T-helper 1 cell (primary cell): Measurements from ENCODE around the gene PRKACA.

Source experiments
- DNase-seq, 5 donors: peaks; one replicate each; pipeline ENCODE4 v3.0.0-alpha.2; 2012 to 2020

The PRKACA gene

DNA sequence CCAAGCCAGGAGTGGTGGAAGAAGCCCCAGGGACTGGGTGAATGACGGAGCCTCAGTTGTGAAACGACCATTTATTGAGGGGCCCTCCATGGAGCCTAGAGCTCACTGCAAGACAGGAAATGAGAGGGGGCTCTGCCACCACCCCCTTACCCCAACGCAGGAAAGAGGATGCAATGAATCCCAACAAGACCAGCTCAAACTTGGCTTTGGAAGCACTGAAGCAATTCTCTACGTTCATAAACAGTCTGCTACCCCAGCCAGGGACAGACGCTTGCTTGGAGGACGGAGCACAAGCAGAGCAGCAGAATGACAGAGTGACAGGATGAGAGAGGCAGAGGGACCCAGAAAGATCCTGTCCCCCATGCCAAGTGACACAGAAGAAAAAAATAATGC is 1.0 kb downstream of the PRKACA start:
- DNase-seq: no peak

DNA sequence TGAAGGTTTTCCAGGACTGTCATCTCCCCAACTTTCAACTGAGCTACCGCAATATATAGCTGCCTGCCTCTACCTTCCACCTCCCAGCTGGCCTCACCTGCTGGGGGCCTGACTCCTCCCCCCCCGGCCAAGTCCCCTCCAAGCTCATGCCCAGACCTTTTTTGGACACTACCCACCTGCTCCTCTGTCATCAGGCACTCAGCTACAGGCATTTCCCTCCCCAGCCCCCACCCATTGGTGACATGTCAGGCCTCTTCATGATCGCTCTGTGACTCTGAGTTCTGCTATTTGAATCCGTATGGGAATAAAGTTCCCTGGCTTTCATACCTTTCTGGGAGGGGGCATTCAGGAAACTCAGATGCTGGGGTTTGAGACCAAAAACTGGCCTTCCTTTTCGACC is 1.8 kb downstream of the PRKACA start:
- no peak for DNase-seq

- peak in 4 of 5 donors; percentile 26 to 42 (median 36) for DNase-seq
Measured at GRCh38 chr19:14114854-14115253, 2.7 kb downstream of the PRKACA start.

DNA sequence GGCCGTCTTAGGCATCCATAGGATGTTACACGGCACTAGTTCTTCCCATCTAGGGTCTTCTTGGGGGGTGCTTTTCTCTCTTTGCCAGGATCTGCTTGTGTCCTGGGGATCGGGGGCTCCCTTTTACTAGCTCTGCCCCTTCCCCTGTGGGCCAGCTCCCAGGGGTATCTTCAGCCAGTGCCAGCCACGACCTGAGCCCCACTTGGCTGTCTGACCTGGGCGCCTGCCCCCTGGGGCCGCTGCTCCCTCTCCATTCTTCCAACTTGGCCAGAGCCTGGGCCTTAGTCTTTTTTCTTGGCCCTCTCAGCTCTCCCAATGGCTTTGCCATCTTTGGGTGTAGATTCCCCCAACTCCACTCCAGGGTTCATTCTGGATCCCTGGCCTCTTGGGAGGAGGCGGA is 3.1 kb downstream of the PRKACA start:
- DNase-seq: no peak

GRCh38 chr19:14113762-14114414 is 3.7 kb downstream of the PRKACA start:
- peak in 3 of 5 donors; percentile 29 to 52 (median 38) for DNase-seq

DNA sequence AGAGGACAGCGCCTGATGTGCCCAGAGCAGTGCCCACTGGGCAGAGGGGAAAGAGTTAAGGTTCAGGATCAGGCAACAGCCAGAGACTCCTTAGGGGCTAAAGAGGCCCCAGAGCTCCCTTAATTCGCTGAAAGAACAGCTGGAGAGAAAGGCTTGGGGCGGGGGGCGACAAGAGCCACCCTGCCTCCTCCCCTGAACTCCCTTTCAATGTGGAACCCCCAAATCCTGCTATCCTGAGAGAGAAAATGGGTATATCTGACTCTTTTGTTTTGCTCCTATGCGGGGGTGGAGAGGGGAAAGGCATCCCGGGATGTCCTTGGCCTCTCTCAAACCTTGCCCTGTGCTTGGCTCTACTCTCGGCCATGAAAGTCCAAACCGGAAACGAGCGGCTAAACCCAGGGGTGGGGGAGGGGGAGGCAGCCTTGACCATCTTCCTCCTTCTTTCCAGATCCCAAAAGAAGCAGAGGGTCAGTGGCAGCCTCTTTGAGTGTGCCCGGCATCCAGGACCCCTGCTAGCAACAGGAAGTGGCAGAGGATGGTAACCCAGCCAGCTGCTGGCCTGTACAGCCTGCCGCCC is 4.7 kb downstream of the PRKACA start:
- no peak for DNase-seq

DNA sequence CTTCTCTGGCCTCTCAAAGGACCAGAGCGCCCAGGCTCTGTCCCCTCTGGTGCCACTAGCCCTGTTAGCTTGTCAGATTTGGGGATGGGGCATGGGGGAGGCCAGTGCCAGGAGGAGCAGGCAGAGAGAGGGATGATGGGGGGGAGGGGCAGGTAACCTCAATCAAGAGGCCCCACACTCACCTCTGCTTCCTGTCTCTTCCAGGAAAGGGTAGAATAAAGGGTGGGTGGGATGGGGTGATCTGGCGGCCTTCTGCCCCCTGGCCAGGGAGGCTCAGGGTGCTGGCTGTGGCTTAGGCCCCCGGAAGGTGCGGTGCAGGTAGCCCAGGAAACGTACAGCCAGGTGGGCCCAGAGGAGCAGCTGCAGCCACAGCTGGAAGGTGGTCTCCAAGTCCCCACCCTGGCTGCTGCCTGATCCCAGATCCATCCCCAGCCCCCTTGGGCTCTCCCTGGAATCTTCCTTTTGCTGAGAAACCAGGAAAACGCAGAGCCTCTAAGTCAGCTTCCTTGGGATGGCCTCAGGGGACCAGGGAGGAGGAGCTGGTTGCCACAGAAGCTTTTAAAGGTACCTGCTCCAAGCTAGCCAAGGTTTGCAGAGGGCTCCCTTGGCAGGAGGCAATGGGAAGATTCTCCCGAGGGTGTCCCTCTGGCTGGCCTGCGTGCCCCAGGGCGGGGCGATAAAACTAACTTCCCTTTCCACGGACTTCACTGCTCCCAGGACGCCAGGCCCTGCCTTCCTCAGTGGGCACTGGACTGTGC is 5.3 kb downstream of the PRKACA start:
- no peak for DNase-seq

- DNase-seq: no peak
Measured at GRCh38 chr19:14111486-14111885, 6.1 kb downstream of the PRKACA start.

GRCh38 chr19:14110650-14111049 is 6.9 kb downstream of the PRKACA start:
- DNase-seq: no peak

DNA sequence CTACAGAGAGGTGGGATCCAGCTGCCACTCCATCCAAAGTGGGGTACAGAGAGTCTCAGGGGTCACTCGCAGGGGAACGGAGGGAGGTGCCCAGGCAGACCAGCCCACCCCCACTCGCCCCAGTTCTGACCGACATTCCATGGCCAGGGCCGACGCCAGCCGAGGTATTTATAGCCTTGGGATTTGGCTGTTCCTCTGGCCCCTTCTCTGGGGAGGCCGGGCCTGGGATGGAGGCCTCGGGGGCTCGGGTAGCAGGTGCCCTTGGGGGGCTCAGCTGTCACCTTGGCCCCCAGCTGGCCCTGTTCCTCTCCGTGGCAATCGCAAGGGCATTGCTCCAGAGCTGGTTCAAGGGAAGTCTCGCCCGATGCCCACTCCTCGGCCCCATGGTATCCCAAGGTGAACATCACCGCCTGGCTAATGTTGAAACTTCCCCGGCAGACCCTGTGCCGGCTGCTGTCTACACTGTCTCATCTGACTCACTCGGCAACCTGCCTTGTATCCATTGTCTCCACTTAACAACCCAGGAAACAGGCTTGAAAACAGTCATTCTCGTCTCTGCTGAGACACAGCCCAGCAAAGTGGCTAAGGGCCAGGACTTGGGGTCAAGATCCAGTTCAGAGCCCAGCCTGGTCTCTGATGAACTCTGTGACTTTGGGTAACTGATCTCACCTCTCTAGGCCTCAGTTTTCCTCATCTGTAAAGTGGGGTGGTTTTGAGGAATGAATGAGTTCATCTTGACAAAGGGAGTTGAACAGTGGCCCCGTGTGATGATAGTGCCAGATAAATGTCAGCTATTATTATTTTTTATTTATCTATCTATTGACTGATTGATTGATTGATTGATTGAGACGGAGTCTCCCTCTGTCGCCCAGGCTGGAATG is 9.7 kb downstream of the PRKACA start:
- no peak for DNase-seq

DNA sequence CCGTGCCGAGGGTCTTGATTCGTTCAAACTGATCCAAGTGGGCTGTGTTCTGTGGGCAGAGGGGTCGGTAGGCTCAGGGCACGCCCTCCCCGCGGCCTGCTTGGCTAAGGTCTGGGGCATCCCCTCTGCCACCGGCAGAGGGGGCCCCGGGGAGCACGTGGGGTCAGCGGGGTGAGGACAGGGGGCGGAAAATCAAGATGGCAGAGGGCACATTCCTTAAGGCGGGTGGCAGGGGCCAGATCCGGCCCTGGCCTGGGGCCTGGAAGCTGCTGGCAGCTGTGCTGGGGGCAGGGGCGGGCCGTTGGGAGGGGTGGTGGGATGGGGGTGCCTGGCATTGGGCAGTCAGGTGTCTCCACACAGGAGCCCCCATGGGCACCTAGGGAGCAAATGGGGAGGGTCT is 10.7 kb downstream of the PRKACA start:
- DNase-seq: no peak

DNA sequence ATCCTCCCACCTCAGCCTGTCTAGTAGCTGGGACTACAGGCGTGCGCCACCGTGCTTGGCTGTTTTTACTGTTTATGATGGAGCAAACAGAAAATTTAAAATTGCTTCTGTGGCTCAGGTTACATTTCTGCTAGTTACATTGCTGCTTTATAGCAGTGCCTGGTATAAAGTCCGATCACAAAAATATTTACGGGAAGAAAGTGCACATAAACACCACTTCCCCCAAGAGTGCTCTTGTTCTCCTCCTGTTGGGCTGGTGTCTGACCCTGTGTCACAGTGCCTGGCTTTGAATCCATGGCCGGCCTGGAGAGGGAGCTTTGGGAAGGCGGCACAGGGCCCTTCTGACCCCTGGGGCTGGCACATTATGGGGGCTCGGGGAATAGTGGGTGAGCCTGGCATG is 11.9 kb downstream of the PRKACA start:
- DNase-seq: no peak

DNA sequence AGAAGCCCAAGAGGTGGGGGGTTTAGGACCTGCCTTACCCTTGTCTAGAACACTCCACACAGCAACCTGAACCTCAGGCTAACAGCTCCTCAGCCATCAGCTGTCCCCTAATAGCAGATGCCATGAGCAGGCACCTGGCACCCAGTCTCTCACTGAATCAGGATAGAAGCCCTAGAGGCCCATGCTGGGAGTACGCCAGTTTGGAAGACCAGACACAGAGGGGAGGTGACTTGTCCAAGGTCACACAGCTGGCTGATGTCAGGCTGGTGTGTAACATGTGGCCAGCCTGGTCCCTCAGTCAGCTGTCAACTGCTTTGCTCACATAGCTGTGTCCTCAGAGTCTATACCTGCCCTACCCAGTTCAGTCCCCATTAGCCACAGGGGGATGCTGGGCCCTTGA is 14.3 kb downstream of the PRKACA start:
- DNase-seq: no peak

- DNase-seq: no peak
Measured at GRCh38 chr19:14102756-14103155, 14.8 kb downstream of the PRKACA start.

- no peak for DNase-seq
Measured at GRCh38 chr19:14102102-14102696, 15.4 kb downstream of the PRKACA start.

- no peak for DNase-seq
Measured at GRCh38 chr19:14101003-14101545, 16.5 kb downstream of the PRKACA start.

DNA sequence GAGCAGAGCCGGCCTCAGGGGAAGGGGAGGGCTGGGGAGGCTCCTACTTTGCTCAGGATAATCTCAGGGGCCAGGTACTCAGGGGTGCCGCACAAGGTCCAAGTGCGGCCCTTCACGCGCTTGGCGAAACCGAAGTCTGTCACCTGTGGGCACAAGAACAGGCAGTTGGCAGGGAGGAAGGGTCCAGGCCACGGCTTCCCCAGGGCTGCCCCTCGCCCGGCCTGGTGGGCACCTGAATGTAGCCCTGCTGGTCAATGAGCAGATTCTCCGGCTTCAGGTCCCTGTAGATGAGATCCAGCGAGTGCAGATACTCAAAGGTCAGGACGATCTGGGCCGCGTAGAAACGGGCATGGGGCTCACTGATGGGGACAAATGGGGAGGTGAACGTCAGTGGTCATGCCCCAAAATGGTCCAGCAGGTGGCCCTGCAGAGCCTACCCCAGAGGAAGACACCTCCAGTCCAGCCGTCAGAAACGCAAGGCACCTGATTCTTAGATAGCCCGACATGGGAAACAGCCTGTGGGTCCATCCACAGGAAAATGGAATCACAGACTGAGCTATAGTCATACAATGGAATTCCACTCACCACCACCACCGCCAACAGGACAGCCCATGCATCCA is 19.9 kb downstream of the PRKACA start:
- no peak for DNase-seq

GRCh38 chr19:14096272-14096992 is 21.1 kb downstream of the PRKACA start:
- no peak for DNase-seq

- DNase-seq: no peak
Measured at GRCh38 chr19:14094854-14095253, 22.7 kb downstream of the PRKACA start.

DNA sequence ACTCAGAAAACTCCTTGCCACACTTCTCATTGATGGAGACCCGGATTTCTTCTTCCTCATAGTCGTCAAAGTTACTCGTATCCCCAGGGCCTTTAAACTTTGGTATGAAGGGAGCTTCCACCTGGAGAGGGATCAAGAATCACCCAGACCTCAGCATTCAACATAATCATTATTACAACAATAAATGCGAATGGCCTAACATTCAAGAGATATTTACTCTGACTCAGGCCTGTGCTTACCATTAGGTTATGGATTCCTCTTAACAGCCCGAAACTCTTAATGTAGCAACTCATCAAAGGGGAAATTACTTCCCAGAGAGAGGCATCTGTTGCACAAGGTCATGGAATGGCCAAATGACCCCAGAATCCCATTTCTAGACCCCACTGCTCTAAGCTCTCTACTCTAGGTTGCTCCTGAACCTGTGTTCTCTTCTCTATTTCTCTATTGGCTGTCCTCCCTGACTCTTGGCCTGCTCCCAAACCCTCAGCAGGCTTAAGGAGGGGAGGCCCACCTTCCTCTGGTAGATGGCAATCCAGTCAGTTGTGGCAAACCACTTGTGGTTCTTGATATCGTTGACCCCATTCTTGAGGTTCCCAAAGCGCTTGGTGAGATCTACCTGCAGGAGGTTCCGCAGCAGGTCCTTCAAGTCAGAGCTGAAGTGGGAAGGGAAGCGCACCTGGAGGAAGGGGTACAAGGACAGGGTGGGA is 24.3 kb downstream of the PRKACA start:
- DNase-seq: no peak
